Adrenal gland (tissue), 12 donors: ENCODE results near the gene RER1. TPM values are rescaled to one million over a fixed set of nuclear protein-coding genes. Genes with fewer than 3 reads are reported as not detected.
"Not testable (repeated sequence)": the region's sequence is repeated elsewhere in the genome, so short reads cannot be mapped to it uniquely, and the experiment has no call there.

ENCODE experiments used
- DNase-seq, 7 donors: peaks; one replicate each; pipeline ENCODE4 v3.0.0-alpha.2; 2019 to 2020
- H3K27ac ChIP-seq, 5 donors: fragments of 200-600 bp; sonication (generic) in 4 of 5; 1 replicate in 3 of 5; 2 replicates in 2 of 5; pipeline versions ENCODE4 v1.5.1 to v1.8.0; 2016 to 2020; ENCODE audit warnings: mild to moderate bottlenecking in 1 of 5
- H3K27me3 ChIP-seq: fragments of 200-600 bp; 2 replicates; pipeline ENCODE4 v1.8.0; 2021
- H3K36me3 ChIP-seq, 2 donors: fragments of 200-600 bp; replicated peaks in 1 of 2; 1 replicate in 1 of 2; 2 replicates in 1 of 2; pipeline versions ENCODE4 v1.5.1 to v1.8.0; 2018 to 2022
- H3K4me1 ChIP-seq, 2 donors: fragments of 200-600 bp; replicated peaks in 1 of 2; 1 replicate in 1 of 2; 2 replicates in 1 of 2; pipeline versions ENCODE4 v1.5.1 to v1.8.0; 2018 to 2021
- H3K4me3 ChIP-seq, 4 donors: fragments of 200-600 bp; sonication (generic) in 3 of 4; one replicate each; pipeline ENCODE4 v1.5.1; 2016 to 2018
- H3K9me3 ChIP-seq, 3 donors: fragments of 200-600 bp; sonication (generic) in 1 of 3; replicated peaks in 1 of 3; 1 replicate in 2 of 3; 2 replicates in 1 of 3; pipeline versions ENCODE4 v1.5.1 to v1.8.0; 2016 to 2021
- POLR2A ChIP-seq, 2 donors: fragments of 450-650 bp; IDR thresholded peaks; one replicate each; pipeline ENCODE4 v1.6.1; 2017; ENCODE audit warnings: antibody characterized with exemption in 2 of 2, mild to moderate bottlenecking in 2 of 2, moderate library complexity in 1 of 2
- WGBS, 4 donors: extraction: QIAGEN DNeasy Blood & Tissue Kit in 2 of 4; methylation state at CpG; one replicate each; pipeline versions ENCODE4 v1.1.5 to v1.1.7; 2013 to 2017; 5-methylcytosine and 5-hydroxymethylcytosine counted together
- intact Hi-C, 2 donors: fragments of 100-400 bp; cut with DNase I; formaldehyde crosslinking; loops; one replicate each; pipeline versions ENCODE4 v1.14.1 to v1.15.0; 2022 to 2023
- polyA plus RNA-seq, 3 donors: library from polyadenylated mRNA; stranded (reverse); fragments of 200-250 nt in 2 of 3; fragments of 350-450 nt in 1 of 3; fragmentation: Illumina TruSeq in 1 of 3; extraction: RNeasy Lipid Tissue Mini Kit (QIAGEN cat#74804) in 1 of 3; gene quantifications; one replicate each; pipeline ENCODE4 v1.2.3, GENCODE V29; 2013 to 2014
- total RNA-seq, 9 donors: library from RNA; depleted of rRNA in 4 of 9; stranded (reverse); fragments of >200 nt in 4 of 9; fragments of 120-200 nt in 1 of 9; fragmentation: NEBNext Ultra II Directional in 1 of 9; extraction: Animal tissue kit (Norgen Biotek cat#: 25700) in 1 of 9; gene quantifications; one replicate each; pipeline versions ENCODE4 v1.1.0 to v1.2.4, GENCODE V29; 2013 to 2023
- TF ChIP-seq, protein P1 (sequence below), 6 experiments: fragments of 450-650 bp in 4 of 6; fragments of 200-600 bp in 2 of 6; sonication (generic) in 1 of 6; IDR thresholded peaks; 1 replicate in 5 of 6; 2 replicates in 1 of 6; pipeline versions ENCODE4 v1.5.1 to v1.8.0; 2016 to 2021; ENCODE audit warnings: antibody characterized with exemption in 6 of 6, mild to moderate bottlenecking in 2 of 6, moderate library complexity in 1 of 6
- donor health status: healthy with polysubstance abuse.
- donor health status: Bipolar disorder and iron deficiency.
- donor health status: DM: yes; HTN: yes; CAD: no.
- donor health status: DM: no; HTN: no; CAD: no.
- donor health status: DM: no; HTN: no; CAD: no.
- donor health status: DM: yes; HTN: yes; CAD: no.

Gene RER1
- total and polyA plus RNA-seq, 12 donors: 106 to 345 (median 167) TPM

DNA sequence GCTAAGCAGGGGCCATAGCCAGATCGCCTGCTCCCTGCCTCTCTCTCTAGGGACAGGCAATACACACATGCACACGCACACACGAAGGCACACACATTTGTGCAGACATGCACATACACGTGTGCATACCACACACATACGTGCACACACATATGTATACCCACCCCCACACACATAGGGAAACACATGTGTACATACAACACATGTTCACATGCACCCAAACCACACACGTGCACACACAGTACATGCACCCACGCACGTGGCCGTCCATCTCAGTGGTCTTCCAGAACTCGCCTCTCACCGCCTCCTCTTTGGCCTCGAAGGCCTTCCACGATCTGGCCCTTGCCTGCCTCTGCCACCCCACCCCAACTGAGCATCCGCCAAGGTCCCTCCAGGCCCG lies 46.0 kb downstream of the RER1 start:
- H3K27me3 ChIP-seq: peaks cover 17% of the 10 kb centered on the region
- DNase-seq: no peak
- no peaks in the 10 kb centered on the region for H3K36me3 ChIP-seq
- H3K4me1 ChIP-seq: no peaks in the 10 kb centered on the region
- no peak overlapping the region for H3K4me3 ChIP-seq
- TF ChIP-seq, protein P1, sequence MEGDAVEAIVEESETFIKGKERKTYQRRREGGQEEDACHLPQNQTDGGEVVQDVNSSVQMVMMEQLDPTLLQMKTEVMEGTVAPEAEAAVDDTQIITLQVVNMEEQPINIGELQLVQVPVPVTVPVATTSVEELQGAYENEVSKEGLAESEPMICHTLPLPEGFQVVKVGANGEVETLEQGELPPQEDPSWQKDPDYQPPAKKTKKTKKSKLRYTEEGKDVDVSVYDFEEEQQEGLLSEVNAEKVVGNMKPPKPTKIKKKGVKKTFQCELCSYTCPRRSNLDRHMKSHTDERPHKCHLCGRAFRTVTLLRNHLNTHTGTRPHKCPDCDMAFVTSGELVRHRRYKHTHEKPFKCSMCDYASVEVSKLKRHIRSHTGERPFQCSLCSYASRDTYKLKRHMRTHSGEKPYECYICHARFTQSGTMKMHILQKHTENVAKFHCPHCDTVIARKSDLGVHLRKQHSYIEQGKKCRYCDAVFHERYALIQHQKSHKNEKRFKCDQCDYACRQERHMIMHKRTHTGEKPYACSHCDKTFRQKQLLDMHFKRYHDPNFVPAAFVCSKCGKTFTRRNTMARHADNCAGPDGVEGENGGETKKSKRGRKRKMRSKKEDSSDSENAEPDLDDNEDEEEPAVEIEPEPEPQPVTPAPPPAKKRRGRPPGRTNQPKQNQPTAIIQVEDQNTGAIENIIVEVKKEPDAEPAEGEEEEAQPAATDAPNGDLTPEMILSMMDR (IDR thresholded peaks at IDR 0.05): no peak
- TF ChIP-seq POLR2A (IDR thresholded peaks at IDR 0.05): no peak
- WGBS, 4 donors: 82 to 86% (median 82%) methylated on average over 15 of the region's 15 CpGs
- H3K9me3 ChIP-seq: no peaks in the 10 kb centered on the region
- intact Hi-C loops: loop anchor here in 1 of 2 donors (5.0 kb wide), 1 partner anchor 50 kb away; no protein-coding TSS in a partner anchor
- H3K27ac ChIP-seq: no peak overlapping the region

DNA sequence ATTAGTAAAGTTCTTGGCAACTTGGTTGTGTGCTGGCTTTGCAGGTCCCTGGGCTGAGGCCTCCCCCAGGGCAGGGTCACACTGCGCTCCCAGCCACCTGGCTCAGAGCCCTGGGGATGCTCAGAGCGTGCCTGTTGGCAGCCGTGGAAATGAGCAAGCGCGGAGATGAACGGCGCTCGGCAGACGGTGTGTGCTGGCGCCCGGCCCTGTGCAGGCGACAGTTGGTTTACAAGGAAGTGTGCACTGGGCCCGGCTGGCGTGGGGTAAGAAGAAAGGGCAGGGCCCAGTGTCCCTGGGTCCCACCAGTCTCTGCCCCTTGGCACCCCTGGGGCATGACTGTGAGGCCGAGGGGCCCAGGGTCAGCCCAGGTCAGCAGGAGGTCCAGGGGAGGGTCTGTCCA lies 46.4 kb downstream of the RER1 start:
- H3K27ac ChIP-seq: no peak overlapping the region
- TF ChIP-seq POLR2A (IDR thresholded peaks at IDR 0.05): no peak
- TF ChIP-seq, protein P1 (IDR thresholded peaks at IDR 0.05): no peak
- WGBS, 4 donors: 68 to 84% (median 83%) methylated on average over 14 to 15 of the region's 15 CpGs
- H3K4me3 ChIP-seq: no peak overlapping the region
- H3K36me3 ChIP-seq: no peaks in the 10 kb centered on the region
- peaks cover 20% of the 10 kb centered on the region for H3K27me3 ChIP-seq
- no peaks in the 10 kb centered on the region for H3K4me1 ChIP-seq
- DNase-seq: no peak
- H3K9me3 ChIP-seq: no peaks in the 10 kb centered on the region
- intact Hi-C loops: loop anchor here in 1 of 2 donors (5.0 kb wide), 1 partner anchor 49 kb away; no protein-coding TSS in a partner anchor

DNA sequence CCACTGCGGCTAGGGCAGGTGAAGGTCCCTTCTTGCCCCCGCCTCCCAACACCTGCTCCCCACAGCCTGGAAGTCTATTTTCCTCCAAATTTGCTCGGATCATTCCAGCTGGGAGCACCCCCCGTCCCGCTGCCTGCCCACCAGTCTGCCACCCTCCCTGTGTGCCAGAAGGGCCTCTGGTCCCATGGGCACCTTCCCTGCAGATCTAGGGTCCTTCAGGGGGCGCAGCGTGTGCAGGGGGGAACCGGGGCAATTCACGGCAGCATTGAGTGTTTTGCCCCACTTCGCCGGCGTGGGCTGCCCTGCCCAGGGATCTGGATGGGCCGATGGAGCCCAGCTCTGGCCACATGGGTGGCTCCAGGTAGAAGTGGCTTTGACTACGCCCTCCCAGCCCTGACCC lies 47.0 kb downstream of the RER1 start:
- WGBS, 4 donors: 80 to 86% (median 83%) methylated on average over 5 to 14 of the region's 14 CpGs
- H3K27me3 ChIP-seq: peaks cover 23% of the 10 kb centered on the region
- intact Hi-C loops: loop anchor here in 1 of 2 donors (5.0 kb wide), 1 partner anchor 49 kb away; no protein-coding TSS in a partner anchor
- no peak overlapping the region for H3K27ac ChIP-seq
- TF ChIP-seq POLR2A (IDR thresholded peaks at IDR 0.05): no peak
- TF ChIP-seq, protein P1 (IDR thresholded peaks at IDR 0.05): no peak
- no peak for DNase-seq
- H3K36me3 ChIP-seq: no peaks in the 10 kb centered on the region
- H3K4me1 ChIP-seq: no peaks in the 10 kb centered on the region
- H3K9me3 ChIP-seq: no peaks in the 10 kb centered on the region
- no peak overlapping the region for H3K4me3 ChIP-seq

DNA sequence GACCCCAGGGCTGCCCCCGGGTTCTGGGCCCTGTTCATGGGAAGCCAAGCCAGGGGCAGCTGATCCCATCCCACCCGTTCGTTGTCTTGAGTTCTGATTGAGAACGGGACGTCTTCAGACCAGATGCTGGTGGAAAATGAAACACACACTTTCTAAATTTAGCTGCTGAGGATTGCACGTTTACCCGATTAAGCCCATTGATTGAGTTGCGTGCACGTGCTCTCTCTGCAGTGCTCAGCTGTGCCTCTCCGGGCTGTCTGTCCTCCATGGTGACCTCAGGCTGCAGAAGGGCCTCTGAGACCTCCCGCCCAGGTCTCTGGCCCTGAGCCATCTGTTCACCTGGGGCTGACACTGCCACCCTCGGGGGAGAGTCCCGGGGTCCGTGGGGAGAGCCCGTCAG lies 47.7 kb downstream of the RER1 start:
- H3K9me3 ChIP-seq: no peaks in the 10 kb centered on the region
- TF ChIP-seq, protein P1 (IDR thresholded peaks at IDR 0.05): no peak
- no peak for TF ChIP-seq POLR2A (IDR thresholded peaks at IDR 0.05)
- H3K4me3 ChIP-seq: no peak overlapping the region
- no peaks in the 10 kb centered on the region for H3K4me1 ChIP-seq
- intact Hi-C loops: loop anchor here in 1 of 2 donors (5.0 kb wide), 1 partner anchor 48 kb away; no protein-coding TSS in a partner anchor
- H3K27me3 ChIP-seq: peaks cover 28% of the 10 kb centered on the region
- no peaks in the 10 kb centered on the region for H3K36me3 ChIP-seq
- DNase-seq: no peak
- H3K27ac ChIP-seq: no peak overlapping the region
- WGBS, 4 donors: 63 to 71% (median 69%) methylated on average over 11 to 15 of the region's 15 CpGs

DNA sequence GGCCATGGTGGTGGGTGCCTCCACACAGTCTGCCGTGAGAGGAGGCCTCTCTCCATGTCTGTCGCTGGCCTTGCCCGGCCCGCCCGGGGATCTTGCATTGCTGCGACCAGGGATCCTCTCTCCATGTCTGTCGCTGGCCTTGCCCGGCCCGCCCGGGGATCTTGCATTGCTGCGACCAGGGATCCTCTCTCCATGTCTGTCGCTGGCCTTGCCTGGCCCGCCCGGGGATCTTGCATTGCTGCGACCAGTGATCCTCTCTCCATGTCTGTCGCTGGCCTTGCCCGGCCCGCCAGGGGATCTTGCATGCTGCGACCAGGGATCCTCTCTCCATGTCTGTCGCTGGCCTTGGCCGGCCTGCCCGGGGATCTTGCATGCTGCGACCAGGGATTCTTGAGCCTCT lies 48.7 kb downstream of the RER1 start:
- H3K27me3 ChIP-seq: peaks cover 35% of the 10 kb centered on the region
- intact Hi-C loops, H3K4me1 ChIP-seq, H3K4me3 ChIP-seq, H3K27ac ChIP-seq, DNase-seq, H3K36me3 ChIP-seq, H3K9me3 ChIP-seq: not testable (repeated sequence)
- 81 to 93% (median 92%) methylated on average over 18 to 23 of the region's 23 CpGs for WGBS, 4 donors
